Nephron (organoid): ENCODE results near the gene RPS27L.

Source experiments
- H3K27ac Mint-ChIP-seq, 3 experiments: 2 replicates each; pipeline ENCODE4 v1.8.0; 2020; ENCODE audit warnings: mixed read lengths in 3 of 3, mild to moderate bottlenecking in 2 of 3, moderate library complexity in 1 of 3
- H3K27me3 Mint-ChIP-seq: 2 replicates; pipeline ENCODE4 v1.8.0; 2021; ENCODE audit warnings: low read depth, mild to moderate bottlenecking, moderate library complexity, mixed read lengths
- H3K36me3 Mint-ChIP-seq: 2 replicates; pipeline ENCODE4 v1.8.0; 2020; ENCODE audit warnings: low read depth, mixed read lengths
- H3K4me1 Mint-ChIP-seq: 2 replicates; pipeline ENCODE4 v1.8.0; 2020; ENCODE audit warnings: mixed read lengths
- H3K4me3 Mint-ChIP-seq, 3 experiments: 2 replicates each; pipeline ENCODE4 v1.8.0; 2020; ENCODE audit warnings: mild to moderate bottlenecking in 3 of 3, mixed read lengths in 3 of 3, moderate library complexity in 2 of 3
- H3K9me3 Mint-ChIP-seq: 2 replicates; pipeline ENCODE4 v1.8.0; 2020; ENCODE audit warnings: mixed read lengths
- TF ChIP-seq, protein P1 (sequence below), 3 experiments: fragments of 200-600 bp; sonication (generic); IDR thresholded peaks; one replicate each; pipeline ENCODE4 v1.5.0; 2021; ENCODE audit warnings: antibody characterized with exemption in 3 of 3; ENCODE audit not compliant: unreplicated experiment in 3 of 3

The RPS27L gene

DNA sequence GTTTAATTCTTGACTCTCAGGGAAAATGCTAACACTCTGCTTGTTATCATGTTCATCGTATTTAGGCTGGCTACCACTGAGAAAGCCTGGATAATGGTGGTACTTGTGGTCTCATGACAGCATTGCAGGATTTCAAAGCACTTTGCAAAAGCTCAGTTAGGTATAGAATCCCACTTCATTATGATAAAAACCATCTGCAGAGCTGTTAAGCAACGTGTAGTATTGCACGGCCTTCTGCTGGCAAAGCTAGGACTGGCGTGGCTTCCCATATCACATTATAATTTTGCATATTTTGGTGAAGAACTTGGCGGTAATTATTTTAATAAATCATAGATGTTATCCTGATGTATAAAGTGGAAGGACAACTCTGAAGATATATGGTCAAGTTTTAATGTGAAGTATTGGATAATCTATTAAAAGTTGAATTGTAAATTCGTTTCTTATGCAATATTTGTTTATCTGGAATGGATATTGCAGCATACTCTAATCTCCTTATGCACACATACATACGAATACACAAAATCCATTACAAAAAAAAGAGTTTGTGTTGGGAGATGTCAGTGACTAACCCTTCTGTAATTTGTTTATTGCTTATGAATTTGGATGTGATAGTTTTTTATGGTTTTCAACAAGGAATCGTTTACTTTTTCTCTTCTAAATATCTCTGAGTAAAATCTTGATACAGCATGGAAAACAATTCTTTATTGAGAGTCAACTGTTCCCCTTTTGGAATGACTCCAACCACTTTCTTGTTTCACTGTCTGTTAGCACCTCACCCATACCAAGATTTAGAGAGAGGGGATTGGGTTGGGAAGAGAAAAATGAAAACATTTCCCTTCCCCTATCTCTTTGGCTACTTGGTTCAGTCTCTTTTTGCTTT is 41.3 kb upstream of the RPS27L start:
- no peak overlapping the region for H3K4me3 Mint-ChIP-seq

DNA sequence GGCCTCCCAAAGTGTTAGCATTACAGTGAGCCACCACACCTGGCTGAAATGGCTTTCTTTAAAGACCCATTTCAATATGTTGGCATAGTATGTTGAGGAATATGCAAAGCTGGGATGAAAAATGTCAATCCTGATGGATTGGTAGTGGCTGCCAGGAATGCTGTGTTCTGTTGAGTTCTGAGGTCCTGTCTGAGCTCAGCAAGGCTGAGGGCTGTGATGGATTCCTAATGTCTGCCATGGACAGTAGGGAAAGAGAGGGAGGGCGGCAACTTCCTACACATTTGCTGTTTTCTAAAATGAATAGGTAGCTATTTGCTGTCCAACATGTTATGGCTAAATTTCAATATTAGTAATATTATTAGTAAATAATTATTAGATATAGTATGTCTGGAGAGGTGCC is 40.3 kb upstream of the RPS27L start:
- Mint-ChIP-seq H3K27ac (no peak overlapping the region), H3K4me1 (peaks cover 65% of the 10 kb centered on the region), H3K27me3 (no peaks in the 10 kb centered on the region), H3K36me3 (peaks cover 9% of the 10 kb centered on the region), H3K9me3 (no peaks in the 10 kb centered on the region), H3K4me3 (no peak overlapping the region)
- TF ChIP-seq, protein P1, sequence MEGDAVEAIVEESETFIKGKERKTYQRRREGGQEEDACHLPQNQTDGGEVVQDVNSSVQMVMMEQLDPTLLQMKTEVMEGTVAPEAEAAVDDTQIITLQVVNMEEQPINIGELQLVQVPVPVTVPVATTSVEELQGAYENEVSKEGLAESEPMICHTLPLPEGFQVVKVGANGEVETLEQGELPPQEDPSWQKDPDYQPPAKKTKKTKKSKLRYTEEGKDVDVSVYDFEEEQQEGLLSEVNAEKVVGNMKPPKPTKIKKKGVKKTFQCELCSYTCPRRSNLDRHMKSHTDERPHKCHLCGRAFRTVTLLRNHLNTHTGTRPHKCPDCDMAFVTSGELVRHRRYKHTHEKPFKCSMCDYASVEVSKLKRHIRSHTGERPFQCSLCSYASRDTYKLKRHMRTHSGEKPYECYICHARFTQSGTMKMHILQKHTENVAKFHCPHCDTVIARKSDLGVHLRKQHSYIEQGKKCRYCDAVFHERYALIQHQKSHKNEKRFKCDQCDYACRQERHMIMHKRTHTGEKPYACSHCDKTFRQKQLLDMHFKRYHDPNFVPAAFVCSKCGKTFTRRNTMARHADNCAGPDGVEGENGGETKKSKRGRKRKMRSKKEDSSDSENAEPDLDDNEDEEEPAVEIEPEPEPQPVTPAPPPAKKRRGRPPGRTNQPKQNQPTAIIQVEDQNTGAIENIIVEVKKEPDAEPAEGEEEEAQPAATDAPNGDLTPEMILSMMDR (IDR thresholded peaks at IDR 0.05; ENCODE audit: unreplicated experiment in 3 of 3): no peak

More for the DNA sequence above, 41.3 kb upstream of the RPS27L start:
- Mint-ChIP-seq H3K36me3 (peaks cover 9% of the 10 kb centered on the region), H3K27ac (peak overlapping the region in 2 of 3 experiments; percentile 15 to 43), H3K27me3 (no peaks in the 10 kb centered on the region), H3K4me1 (peaks cover 70% of the 10 kb centered on the region), H3K9me3 (no peaks in the 10 kb centered on the region)
- TF ChIP-seq, protein P1 (IDR thresholded peaks at IDR 0.05; ENCODE audit: unreplicated experiment in 3 of 3): no peak

DNA sequence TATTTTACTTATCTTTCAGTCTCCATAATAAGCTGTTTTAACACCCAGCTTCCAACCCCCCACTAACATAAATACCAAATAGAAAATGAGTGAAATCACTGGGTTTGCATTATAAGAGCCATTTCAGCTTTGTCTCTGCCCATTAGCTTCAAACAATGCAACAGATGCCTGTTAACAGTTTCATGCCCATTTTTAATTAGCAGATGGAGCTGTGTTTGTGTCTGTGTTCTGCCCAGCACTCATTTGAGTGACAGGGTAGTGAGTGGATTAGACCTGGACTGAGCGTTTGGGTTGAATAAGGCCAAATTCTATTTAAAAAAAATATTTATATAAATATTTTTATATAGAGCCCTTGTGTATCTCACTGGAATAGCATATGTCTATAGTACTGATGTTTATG is 39.6 kb upstream of the RPS27L start:
- Mint-ChIP-seq H3K9me3 (no peaks in the 10 kb centered on the region), H3K36me3 (peaks cover 9% of the 10 kb centered on the region), H3K4me3 (no peak overlapping the region), H3K27ac (peak overlapping the region in 1 of 3 experiments; percentile 89), H3K4me1 (peaks cover 68% of the 10 kb centered on the region), H3K27me3 (no peaks in the 10 kb centered on the region)
- TF ChIP-seq, protein P1 (IDR thresholded peaks at IDR 0.05; ENCODE audit: unreplicated experiment in 3 of 3): no peak

DNA sequence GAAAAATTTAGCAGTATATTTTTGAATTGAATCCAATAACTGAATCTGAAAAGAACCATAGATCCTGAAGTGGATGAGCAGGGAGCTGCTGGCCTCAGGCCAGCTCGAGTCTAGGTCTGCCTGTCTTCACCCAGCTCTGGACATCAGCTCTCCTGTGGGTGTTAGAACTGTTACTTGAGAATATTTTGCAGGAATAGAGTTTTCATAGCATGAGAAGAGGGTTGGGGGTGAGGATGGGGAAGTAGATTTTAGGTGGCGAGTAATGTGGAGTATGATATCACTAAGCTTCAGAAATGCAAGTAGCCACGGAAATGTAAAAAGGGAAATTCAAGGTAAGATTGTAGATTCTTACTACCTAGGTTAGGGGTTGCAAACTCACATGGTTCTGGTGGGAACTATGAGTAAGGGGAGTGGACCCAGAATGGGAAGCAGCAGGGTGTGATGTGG is 38.3 kb upstream of the RPS27L start:
- no peaks in the 10 kb centered on the region for H3K9me3 Mint-ChIP-seq
- TF ChIP-seq, protein P1 (IDR thresholded peaks at IDR 0.05; ENCODE audit: unreplicated experiment in 3 of 3): no peak
- peak overlapping the region; percentile 21 to 89 (median 74) for H3K27ac Mint-ChIP-seq
- no peaks in the 10 kb centered on the region for H3K27me3 Mint-ChIP-seq
- peaks cover 75% of the 10 kb centered on the region for H3K4me1 Mint-ChIP-seq
- peaks cover 2% of the 10 kb centered on the region for H3K36me3 Mint-ChIP-seq
- H3K4me3 Mint-ChIP-seq: peak overlapping the region in 1 of 3 experiments; percentile 51

DNA sequence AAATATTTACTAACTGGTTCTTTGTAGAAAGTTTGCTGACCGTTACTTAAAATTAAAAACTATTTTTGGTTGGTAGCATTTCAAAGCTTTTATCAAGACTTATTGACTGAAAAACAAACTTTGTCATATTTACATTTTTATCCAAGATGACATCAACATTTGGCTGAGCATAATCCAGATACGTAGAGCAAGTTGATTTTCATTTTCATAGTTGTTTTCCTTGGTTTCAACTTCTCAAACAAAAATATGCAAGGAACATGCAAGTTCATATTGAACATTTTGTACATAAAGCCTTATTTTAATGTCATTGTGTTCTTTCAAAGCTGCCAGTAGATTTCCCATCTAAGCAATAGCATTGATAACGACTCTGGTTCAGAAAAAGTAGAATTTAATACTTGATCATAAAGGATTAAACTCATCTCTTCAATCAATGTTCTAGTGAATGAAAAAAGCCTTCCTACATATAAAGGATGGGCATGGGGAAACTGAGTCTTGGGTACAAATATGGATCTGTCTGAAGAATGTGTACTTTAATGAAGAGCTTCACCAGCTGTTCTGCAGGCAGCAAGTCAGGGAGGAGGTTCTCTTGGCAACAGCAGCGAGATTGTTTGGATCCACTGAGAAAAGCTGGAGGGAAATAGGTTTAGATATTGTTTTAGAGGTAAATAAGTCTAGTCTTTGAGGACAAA is 37.7 kb upstream of the RPS27L start:
- peaks cover 77% of the 10 kb centered on the region for H3K4me1 Mint-ChIP-seq
- peak overlapping the region in 2 of 3 experiments; percentile 13 to 51 for H3K4me3 Mint-ChIP-seq
- H3K9me3 Mint-ChIP-seq: no peaks in the 10 kb centered on the region
- no peaks in the 10 kb centered on the region for H3K27me3 Mint-ChIP-seq
- TF ChIP-seq, protein P1 (IDR thresholded peaks at IDR 0.05; ENCODE audit: unreplicated experiment in 3 of 3): no peak
- H3K36me3 Mint-ChIP-seq: no peaks in the 10 kb centered on the region
- peak overlapping the region in 2 of 3 experiments; percentile 74 to 89 for H3K27ac Mint-ChIP-seq
